NCI-H748 (cell line): Measurements from ENCODE around the gene SLCO2A1.

ENCODE experiments used
- DNase-seq: peaks from one replicate; lab custom pipeline; 2025; ENCODE audit not compliant: unreplicated experiment; lab: John Stamatoyannopoulos, UW

The SLCO2A1 gene

GRCh38 chr3:134061401-134061800 is 31.7 kb upstream of the SLCO2A1 start:
- DNase-seq, result no peak

DNA sequence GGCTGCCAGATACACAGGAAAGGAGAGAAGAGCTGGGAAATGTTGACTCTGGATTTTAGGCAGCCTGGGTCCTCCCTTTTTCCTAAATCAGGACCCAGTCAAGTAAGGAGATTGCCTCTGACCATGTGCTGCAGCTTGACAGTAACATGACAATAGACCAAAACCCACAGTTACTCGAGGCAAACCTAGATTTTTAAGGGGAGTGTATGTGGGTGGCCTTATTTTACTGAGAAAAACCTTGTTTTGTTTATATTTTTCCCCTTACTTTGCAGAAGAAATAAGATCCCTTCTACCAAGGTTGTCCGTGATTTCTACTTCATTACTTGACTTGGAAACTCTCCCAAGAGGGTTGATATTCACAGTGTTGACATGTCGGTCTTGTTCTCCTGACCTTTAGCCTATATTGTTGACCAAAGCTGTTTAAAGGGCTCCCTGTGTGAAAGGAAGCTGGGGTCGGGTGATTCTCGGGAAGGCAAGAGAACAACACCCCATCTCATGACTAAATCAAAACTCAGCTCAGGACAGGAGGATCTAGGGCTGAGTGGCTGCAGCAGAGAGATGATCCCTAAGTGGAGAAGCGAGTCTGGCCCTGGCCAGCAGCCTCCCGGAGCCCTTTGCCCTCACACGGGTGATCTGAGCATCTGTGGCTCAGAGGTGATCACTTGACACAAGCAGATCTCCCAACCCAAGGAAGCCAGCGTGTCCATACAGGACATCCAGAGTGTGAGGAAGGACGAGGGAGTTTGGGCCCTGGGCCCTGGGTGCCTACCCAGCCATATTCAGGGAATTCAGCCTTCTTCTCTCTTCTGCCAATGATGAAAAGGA is 31.0 kb upstream of the SLCO2A1 start:
- no peak for DNase-seq

- DNase-seq, result no peak
Observed at GRCh38 chr3:134059671-134060560, 30.2 kb upstream of the SLCO2A1 start.

DNA sequence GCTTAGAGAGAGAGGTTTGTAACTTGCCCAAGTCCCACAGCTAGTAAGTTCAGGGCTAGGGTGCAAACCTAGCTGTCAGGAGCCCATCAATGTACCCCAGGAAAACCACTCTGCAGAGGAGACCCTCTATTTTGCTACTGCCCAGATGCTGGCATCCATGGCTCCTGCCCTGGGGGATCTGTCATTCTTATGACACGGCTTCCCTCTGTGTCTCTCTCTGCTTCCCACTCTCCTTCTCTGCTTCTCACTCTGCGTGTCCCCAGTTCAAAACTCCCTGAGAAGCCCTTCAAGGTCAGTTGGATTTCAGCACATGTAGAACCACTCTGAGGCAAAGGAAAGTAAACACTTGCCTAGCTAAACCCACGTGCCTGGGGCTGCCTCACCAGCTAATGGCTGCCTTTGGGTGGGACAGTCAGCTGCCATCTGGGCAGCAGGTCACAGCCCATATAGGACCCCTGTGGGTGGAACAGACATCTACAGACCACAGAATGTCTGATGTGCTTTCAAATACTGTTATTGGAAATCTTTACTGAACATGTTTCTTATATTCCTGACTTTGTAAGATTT is 29.4 kb upstream of the SLCO2A1 start:
- DNase-seq, result no peak

GRCh38 chr3:134057654-134058110 is 28.0 kb upstream of the SLCO2A1 start:
- peak; percentile 2 for DNase-seq

GRCh38 chr3:134057006-134057653 is 27.4 kb upstream of the SLCO2A1 start:
- no peak for DNase-seq

DNA sequence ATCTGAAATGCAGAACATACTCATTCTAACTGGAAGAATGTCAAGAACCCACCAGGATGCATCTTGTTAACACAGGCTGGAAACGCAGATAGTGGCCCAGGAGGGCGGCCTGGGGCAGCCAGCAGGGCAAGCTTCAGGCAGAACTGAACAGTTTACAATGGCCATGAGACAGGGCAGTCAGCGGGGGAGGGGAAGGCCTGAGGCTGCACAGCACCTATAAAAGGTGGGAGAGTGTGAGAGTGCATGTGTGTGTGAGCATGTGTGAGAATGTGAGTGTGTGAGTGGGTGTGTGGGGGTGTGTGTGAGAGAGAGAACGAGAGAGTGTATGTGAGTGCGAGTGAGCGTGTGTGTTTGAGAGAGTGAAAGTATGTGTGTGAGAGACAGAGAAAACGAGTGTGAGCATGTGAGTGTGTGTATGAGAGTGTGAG is 26.8 kb upstream of the SLCO2A1 start:
- no peak for DNase-seq

GRCh38 chr3:134055661-134056060 is 25.9 kb upstream of the SLCO2A1 start:
- DNase-seq, result no peak

DNA sequence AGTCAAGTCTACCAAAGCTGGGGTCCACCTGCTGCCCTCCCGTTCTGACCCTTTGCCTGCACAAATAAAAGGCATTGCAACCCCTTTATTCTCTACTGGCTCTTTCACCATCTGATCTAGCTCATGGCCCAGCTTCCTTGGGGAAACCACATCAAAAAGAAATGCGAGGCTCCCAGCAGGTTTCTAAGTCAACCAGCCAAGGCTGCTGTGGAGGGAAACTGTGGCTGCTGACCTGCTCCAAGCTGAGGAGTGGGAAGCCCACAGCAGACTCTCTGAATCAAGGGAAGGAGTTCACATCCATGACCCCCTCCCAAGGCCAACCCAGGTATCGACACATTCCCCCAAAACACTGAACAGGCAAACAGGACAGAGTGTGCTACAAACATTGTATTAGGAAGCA is 25.2 kb upstream of the SLCO2A1 start:
- no peak for DNase-seq

GRCh38 chr3:134054231-134054630 is 24.5 kb upstream of the SLCO2A1 start:
- no peak for DNase-seq

DNA sequence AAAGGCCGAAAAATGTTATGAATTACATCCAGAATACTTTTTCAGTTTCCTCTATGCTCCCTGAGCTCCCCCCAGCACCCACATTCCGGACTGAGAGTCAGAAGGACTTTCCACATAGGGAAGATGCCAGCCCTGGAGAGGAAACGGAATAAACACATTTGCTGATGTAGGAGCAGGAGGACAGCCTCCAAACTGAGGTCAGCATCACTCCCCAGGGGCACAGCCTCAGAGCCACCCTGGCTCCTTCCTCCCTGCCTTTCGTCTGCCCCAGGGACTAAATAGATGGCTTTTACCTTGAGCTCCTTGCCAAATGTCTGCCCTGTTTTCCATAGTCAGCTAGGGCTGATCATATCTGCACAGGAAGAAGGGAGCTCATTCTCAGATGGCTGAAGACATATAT is 22.6 kb upstream of the SLCO2A1 start:
- no peak for DNase-seq

GRCh38 chr3:134049676-134050075 is 20.0 kb upstream of the SLCO2A1 start:
- no peak for DNase-seq

DNA sequence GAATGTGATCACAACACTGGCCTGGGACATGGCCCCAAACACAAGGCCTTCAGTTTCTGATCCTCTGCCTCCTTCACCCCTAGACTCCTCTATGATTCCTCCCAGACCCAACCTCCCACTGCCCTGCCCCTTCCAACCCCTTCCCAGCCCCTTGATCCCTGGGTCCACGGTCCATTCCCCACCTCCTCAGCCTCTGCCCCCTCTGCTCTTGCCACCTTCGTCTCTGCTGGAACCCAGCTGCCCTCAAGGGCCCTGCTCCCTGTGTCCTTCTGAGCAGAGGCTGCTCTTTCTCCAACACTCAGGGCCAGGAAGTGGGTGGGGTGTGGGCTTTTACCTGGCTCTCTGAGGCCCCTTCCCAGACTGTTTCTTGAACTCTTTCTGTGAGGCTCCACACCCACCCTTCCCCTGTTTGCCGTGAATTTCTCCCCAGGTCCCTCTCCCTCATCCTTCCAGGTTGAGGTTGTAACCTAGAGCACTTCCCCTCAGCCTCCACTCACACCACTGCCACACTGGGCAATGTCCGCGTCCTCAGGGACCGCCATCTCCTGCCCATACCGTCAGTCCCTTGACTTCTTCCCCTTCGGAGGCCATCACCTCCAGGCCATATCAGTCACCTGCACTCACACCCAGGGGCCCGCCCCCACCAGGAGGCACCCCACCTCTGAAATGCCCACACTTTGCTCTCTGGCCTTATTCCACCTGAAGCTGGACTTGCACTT is 18.7 kb upstream of the SLCO2A1 start:
- no peak for DNase-seq

- DNase-seq, result no peak
Observed at GRCh38 chr3:134044459-134044858, 14.7 kb upstream of the SLCO2A1 start.

DNA sequence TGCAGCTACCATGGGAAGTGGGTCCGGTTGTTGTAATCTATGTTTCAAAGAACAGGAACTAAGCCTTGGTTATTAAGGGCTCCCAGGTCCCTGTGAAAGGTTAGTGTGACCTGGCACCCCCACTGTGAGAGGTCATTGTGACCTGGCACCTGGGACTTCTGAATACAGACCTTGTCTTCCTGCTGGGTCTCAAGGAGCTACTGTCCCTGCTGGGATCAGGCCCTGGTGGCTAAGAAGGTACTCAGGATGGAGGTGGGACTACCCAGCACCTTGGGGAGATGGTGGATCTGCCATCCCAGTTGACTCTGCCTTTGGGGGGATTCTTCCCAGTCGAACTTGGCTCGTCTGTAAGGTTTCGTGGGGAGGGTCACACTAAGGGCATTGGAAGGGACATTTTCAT is 10.3 kb upstream of the SLCO2A1 start:
- no peak for DNase-seq

DNA sequence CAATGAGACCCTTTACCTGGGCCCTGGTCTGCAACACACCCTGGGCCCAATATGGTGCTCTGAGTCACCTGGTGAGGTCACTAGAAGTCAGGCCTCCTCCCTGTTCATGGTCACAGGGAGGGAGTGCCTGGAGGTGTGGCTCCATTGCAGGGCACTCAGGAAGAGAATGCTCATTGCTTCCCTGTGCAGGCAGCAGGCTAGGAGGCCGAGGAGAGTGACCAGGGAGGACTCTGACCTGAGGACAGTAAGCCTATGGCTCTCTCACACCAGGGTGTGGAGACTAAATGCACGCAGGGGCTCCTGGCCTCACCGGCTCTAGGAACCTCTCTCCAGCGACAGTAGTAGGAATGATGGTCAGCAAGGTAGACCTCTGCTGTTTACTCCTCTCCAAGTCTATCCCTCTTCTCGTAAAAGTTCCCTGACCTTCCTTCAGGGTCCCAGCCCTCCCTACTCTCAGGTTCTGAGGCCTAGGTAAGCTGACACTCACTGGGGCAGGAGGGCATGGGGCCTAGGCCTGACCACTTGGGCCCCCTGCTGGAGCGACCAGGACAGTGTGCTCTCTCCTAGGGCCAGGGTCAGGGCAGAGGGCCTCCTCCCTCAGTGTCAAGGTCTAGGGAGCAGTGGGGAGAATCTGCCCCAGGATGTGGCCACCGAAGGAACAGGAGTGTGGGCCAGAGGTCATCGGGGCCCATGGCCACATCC is 9.6 kb upstream of the SLCO2A1 start:
- no peak for DNase-seq

GRCh38 chr3:134038716-134039115 is 9.0 kb upstream of the SLCO2A1 start:
- DNase-seq, result no peak

- no peak for DNase-seq
Observed at GRCh38 chr3:134038071-134038491, 8.4 kb upstream of the SLCO2A1 start.

GRCh38 chr3:134037168-134037567 is 7.4 kb upstream of the SLCO2A1 start:
- DNase-seq, result no peak

GRCh38 chr3:134036291-134036690 is 6.6 kb upstream of the SLCO2A1 start:
- no peak for DNase-seq
